Ectodermal cell (in vitro differentiated cells): ENCODE results near the gene CDK6.

Experiments used
- H3K27ac ChIP-seq: 2 replicates; pipeline ENCODE4 v1.7.0; 2013; ENCODE audit warnings: mild to moderate bottlenecking, low read depth, low read length; ENCODE audit not compliant: insufficient read depth, poor library complexity, severe bottlenecking
- H3K27me3 ChIP-seq: 2 replicates; pipeline ENCODE4 v1.7.0; 2013; ENCODE audit warnings: mild to moderate bottlenecking, low read length; ENCODE audit not compliant: insufficient read depth, control insufficient read depth, poor library complexity, severe bottlenecking
- H3K36me3 ChIP-seq: one replicate; pipeline ENCODE4 v1.7.0; 2013; ENCODE audit warnings: low read length; ENCODE audit not compliant: control insufficient read depth, insufficient read depth
- H3K4me1 ChIP-seq: one replicate; pipeline ENCODE4 v1.7.0; 2013; ENCODE audit warnings: low read length; ENCODE audit not compliant: control insufficient read depth, insufficient read depth
- H3K4me3 ChIP-seq: 2 replicates; pipeline ENCODE4 v1.7.0; 2013; ENCODE audit warnings: low read depth, low read length, control low read depth; ENCODE audit not compliant: insufficient read depth
- H3K9me3 ChIP-seq: 2 replicates; pipeline ENCODE4 v1.7.0; 2013; ENCODE audit warnings: mild to moderate bottlenecking, low read length, moderate library complexity; ENCODE audit not compliant: control insufficient read depth
- WGBS, 2 experiments: methylation state at CpG; one replicate each; pipeline ENCODE4 v1.1.7; 2013; ENCODE audit warnings: missing lambda C conversion rate in 2 of 2; 5-methylcytosine and 5-hydroxymethylcytosine counted together

Gene CDK6

DNA sequence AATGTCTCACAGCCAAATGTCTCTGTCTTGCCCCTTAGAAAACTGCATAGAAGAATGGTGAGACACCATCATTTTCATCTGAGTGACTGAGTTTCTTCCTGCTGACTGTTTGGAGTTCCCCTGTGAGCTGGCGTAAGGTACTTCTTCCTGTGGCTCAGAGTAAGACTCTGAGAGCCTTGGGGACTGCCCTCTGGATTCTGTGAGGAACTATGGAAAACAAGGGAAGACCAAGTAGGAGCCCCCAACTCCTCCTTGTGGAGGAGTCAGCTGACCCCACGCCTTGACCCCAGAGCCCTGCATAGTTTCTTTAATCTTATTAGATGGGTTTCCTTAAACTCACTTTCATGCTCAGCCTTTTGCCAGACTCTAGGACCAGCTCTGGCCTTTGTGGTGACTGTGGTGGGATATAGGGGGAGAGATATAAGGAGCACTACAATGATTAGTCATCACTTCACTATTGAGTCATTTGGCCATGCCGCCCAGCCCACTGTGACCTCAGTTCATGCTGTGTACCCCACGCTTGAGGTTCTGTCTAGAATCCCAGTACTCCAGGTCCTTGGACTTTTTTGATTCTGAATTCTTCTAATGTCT lies 194.4 kb downstream of the CDK6 start:
- Histone ChIP-seq H3K4me3 (no peak overlapping the region), H3K4me1 (peaks cover 6% of the 10 kb centered on the region), H3K27me3 (no peaks in the 10 kb centered on the region), H3K27ac (no peak overlapping the region), H3K36me3 (no peaks in the 10 kb centered on the region), H3K9me3 (no peaks in the 10 kb centered on the region)
- WGBS, 2 experiments = 90% methylated on average over 4 of the region's 4 CpGs

DNA sequence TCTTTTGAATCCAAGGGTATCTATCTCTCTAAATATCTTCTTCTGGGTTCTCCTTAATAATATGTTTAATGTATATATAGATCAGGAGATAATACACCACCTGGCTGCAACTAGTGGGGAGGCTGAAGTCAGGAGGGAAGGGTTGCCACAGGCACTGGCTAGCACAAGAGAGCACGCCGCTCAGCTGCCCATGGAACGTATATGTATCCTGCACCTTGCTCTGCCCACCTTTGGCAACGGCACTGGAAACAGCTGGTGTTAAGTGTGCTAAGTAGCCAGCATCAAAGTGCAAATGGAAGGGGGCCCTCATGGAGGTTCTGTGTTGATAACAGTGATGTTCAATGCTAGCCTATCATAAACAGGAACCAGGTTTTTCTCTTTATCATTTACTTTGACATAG lies 196.4 kb downstream of the CDK6 start:
- Histone ChIP-seq H3K36me3 (no peaks in the 10 kb centered on the region), H3K27ac (no peak overlapping the region), H3K4me3 (no peak overlapping the region), H3K27me3 (no peaks in the 10 kb centered on the region), H3K9me3 (no peaks in the 10 kb centered on the region), H3K4me1 (peaks cover 5% of the 10 kb centered on the region)
- 93 to 95% methylated on average over 4 of the region's 4 CpGs for WGBS, 2 experiments

- Histone ChIP-seq H3K27ac (no peak overlapping the region), H3K27me3 (no peaks in the 10 kb centered on the region), H3K4me1 (no peaks in the 10 kb centered on the region), H3K4me3 (no peak overlapping the region), H3K9me3 (no peaks in the 10 kb centered on the region), H3K36me3 (no peaks in the 10 kb centered on the region)
- 93 to 95% methylated on average over 8 of the region's 9 CpGs for WGBS, 2 experiments
Observed at GRCh38 chr7:92639213-92639896, 197.0 kb downstream of the CDK6 start.

DNA sequence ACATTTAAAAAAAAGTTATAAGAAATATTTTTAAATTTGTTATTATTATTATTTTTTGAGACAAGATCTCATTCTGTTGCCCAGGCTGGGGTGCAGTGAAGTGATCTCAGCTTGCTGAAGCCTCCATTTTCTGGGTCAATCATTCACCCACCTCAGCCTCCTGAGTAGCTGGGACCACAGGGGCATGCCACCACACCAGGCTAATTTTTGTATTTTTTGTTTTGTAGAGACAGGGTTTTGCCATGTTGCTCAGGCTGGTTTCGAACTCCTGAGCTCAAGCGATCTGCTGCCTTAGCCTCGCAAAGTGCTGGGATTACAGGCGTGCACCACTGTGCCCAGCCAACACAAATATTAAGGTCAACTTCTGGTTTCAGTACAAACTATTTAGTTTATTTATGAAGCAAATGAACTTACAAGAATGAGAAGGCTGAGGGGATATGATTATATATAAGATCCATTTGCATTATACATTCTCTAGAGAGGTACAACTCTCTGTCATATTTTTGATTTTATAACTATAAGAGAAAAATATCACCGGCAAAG lies 200.3 kb downstream of the CDK6 start:
- Histone ChIP-seq H3K36me3 (no peaks in the 10 kb centered on the region), H3K27me3 (no peaks in the 10 kb centered on the region), H3K4me3 (no peak overlapping the region), H3K9me3 (no peaks in the 10 kb centered on the region), H3K27ac (no peak overlapping the region), H3K4me1 (no peaks in the 10 kb centered on the region)
- 94 to 98% methylated on average over 4 of the region's 5 CpGs for WGBS, 2 experiments

DNA sequence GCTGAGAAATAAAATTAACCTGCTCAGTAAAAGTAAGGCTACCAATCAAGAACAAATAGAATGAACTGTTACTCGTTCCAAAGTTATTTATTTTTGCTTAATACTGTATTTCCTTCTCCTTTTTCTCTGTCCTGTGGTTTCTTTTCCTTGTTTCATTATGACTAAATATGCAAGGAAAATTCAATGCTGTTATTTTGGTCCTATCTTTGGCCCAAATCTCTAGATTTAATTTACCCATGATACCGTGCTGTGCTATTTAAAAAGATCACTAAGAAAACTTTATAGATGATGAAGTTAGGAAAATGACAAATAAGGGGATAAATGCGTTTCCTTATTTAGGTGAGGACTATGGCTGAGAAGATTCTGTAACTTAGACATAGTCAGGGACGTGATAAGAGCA lies 200.8 kb downstream of the CDK6 start:
- WGBS, 2 experiments = 94 to 95% methylated on average over 3 to 4 of the region's 4 CpGs
- H3K36me3 ChIP-seq = no peaks in the 10 kb centered on the region

GRCh38 chr7:92634924-92635519 lies 201.4 kb downstream of the CDK6 start:
- no peak overlapping the region for H3K4me3 ChIP-seq
- H3K36me3 ChIP-seq = no peaks in the 10 kb centered on the region
- H3K27me3 ChIP-seq = no peaks in the 10 kb centered on the region
- WGBS, 2 experiments = 67 to 68% methylated on average over 3 to 4 of the region's 4 CpGs
- no peaks in the 10 kb centered on the region for H3K4me1 ChIP-seq
- no peaks in the 10 kb centered on the region for H3K9me3 ChIP-seq
- no peak overlapping the region for H3K27ac ChIP-seq

More for the DNA sequence above, 200.8 kb downstream of the CDK6 start:
- no peak overlapping the region for H3K4me3 ChIP-seq
- no peaks in the 10 kb centered on the region for H3K27me3 ChIP-seq
- H3K9me3 ChIP-seq = no peaks in the 10 kb centered on the region
- H3K4me1 ChIP-seq = no peaks in the 10 kb centered on the region
- H3K27ac ChIP-seq = no peak overlapping the region

- no peaks in the 10 kb centered on the region for H3K27me3 ChIP-seq
- H3K4me1 ChIP-seq = no peaks in the 10 kb centered on the region
- H3K4me3 ChIP-seq = no peak overlapping the region
- H3K9me3 ChIP-seq = no peaks in the 10 kb centered on the region
- no peaks in the 10 kb centered on the region for H3K36me3 ChIP-seq
- 88 to 100% methylated on average over 1 of the region's 1 CpG for WGBS, 2 experiments
- H3K27ac ChIP-seq = no peak overlapping the region
Observed at GRCh38 chr7:92634205-92634604, 202.2 kb downstream of the CDK6 start.

GRCh38 chr7:92633211-92633906 lies 203.0 kb downstream of the CDK6 start:
- Histone ChIP-seq H3K4me1 (no peaks in the 10 kb centered on the region), H3K9me3 (no peaks in the 10 kb centered on the region), H3K27me3 (no peaks in the 10 kb centered on the region), H3K4me3 (no peak overlapping the region), H3K36me3 (no peaks in the 10 kb centered on the region), H3K27ac (no peak overlapping the region)
- WGBS, 2 experiments = 62 to 74% methylated on average over 2 of the region's 2 CpGs

- Histone ChIP-seq H3K27me3 (no peaks in the 10 kb centered on the region), H3K27ac (no peak overlapping the region), H3K36me3 (no peaks in the 10 kb centered on the region), H3K4me1 (no peaks in the 10 kb centered on the region), H3K4me3 (no peak overlapping the region), H3K9me3 (no peaks in the 10 kb centered on the region)
- WGBS, 2 experiments = no CpG with 5 or more reads among the region's 1 CpG
Observed at GRCh38 chr7:92632791-92633190, 203.6 kb downstream of the CDK6 start.
